ENCODE measurements around the gene POLE.

GRCh38 chr12:132726386-132726785 is 39.2 kb upstream of the POLE start:
- TF ChIP-seq CTCF (IDR thresholded peaks at IDR 0.05): no peak
- TF ChIP-seq POLR2A (IDR thresholded peaks at IDR 0.05): no peak

All from esophagus squamous epithelium (tissue), 4 donors.